Immature natural killer cell (primary cell): ENCODE data around the gene ENOSF1. TPM values are rescaled to one million over a fixed set of nuclear protein-coding genes. Genes with fewer than 3 reads are reported as not detected.
"Not testable (repeated sequence)": the region's sequence is repeated elsewhere in the genome, so short reads cannot be mapped to it uniquely, and the experiment has no call there.

Source experiments
- DNase-seq, 3 donors: peaks; one replicate each; pipeline ENCODE4 v3.0.0; 2022; ENCODE audit warnings: mixed read lengths in 1 of 3
- H3K27ac Mint-ChIP-seq, 6 donors: one replicate each; pipeline ENCODE4 v1.8.0; 2020; ENCODE audit warnings: mixed read lengths in 6 of 6, mild to moderate bottlenecking in 5 of 6, inconsistent platforms in 4 of 6, moderate library complexity in 3 of 6
- H3K27me3 Mint-ChIP-seq, 3 donors: one replicate each; pipeline ENCODE4 v1.8.0; 2020 to 2021; ENCODE audit warnings: low read depth in 3 of 3, mild to moderate bottlenecking in 3 of 3, mixed read lengths in 3 of 3, moderate library complexity in 3 of 3, inconsistent platforms in 1 of 3
- H3K36me3 Mint-ChIP-seq, 3 donors: one replicate each; pipeline ENCODE4 v1.8.0; 2020; ENCODE audit warnings: mixed read lengths in 3 of 3, inconsistent platforms in 2 of 3, mild to moderate bottlenecking in 2 of 3
- H3K4me1 Mint-ChIP-seq, 2 donors: one replicate each; pipeline ENCODE4 v1.8.0; 2020; ENCODE audit warnings: inconsistent platforms in 2 of 2, mild to moderate bottlenecking in 2 of 2, mixed read lengths in 2 of 2, moderate library complexity in 1 of 2
- H3K4me3 Mint-ChIP-seq, 5 donors: one replicate each; pipeline ENCODE4 v1.8.0; 2020; ENCODE audit warnings: mild to moderate bottlenecking in 5 of 5, mixed read lengths in 5 of 5, inconsistent platforms in 3 of 5, moderate library complexity in 3 of 5
- H3K9me3 Mint-ChIP-seq, 6 donors: one replicate each; pipeline ENCODE4 v1.8.0; 2020; ENCODE audit warnings: mild to moderate bottlenecking in 6 of 6, mixed read lengths in 6 of 6, inconsistent platforms in 4 of 6, moderate library complexity in 3 of 6
- polyA plus RNA-seq, 3 donors: library from polyadenylated mRNA; unstranded; fragments of 300-500 nt; fragmentation: Illumina TruSeq; gene quantifications; one replicate each; pipeline ENCODE4 v1.2.3, GENCODE V29; 2021

ENOSF1 gene
- polyA plus RNA-seq, 3 donors from 2014 or later, result 1.9 to 8.0 (median 4.3) TPM

GRCh38 chr18:693466-694187, 18.8 kb downstream of the ENOSF1 start:
- DNase-seq, result no peak
- Mint-ChIP-seq H3K4me1 (peaks cover 0 to 2% of the 10 kb centered on the region in 2 donors), H3K4me3 (no peak overlapping the region), H3K27me3 (peaks cover 0 to 2% (median 0%) of the 10 kb centered on the region in 3 donors), H3K36me3 (peaks cover 0 to 17% (median 0%) of the 10 kb centered on the region in 3 donors), H3K27ac (peak overlapping the region in 2 of 6 donors; percentile 27 to 40), H3K9me3 (no peaks in the 10 kb centered on the region)

- Mint-ChIP-seq H3K9me3 (no peaks in the 10 kb centered on the region), H3K4me1 (peaks cover 0 to 2% of the 10 kb centered on the region in 2 donors), H3K36me3 (peaks cover 0 to 17% (median 0%) of the 10 kb centered on the region in 3 donors), H3K4me3 (no peak overlapping the region), H3K27me3 (peaks cover 0 to 2% (median 0%) of the 10 kb centered on the region in 3 donors), H3K27ac (peak overlapping the region in 1 of 6 donors; percentile 27)
- no peak for DNase-seq
Observed at GRCh38 chr18:692824-693223, 19.6 kb downstream of the ENOSF1 start.

GRCh38 chr18:688323-688722, 24.1 kb downstream of the ENOSF1 start:
- DNase-seq, result no peak
- peaks cover 0 to 2% (median 0%) of the 10 kb centered on the region in 3 donors for H3K27me3 Mint-ChIP-seq
- H3K9me3 Mint-ChIP-seq, result no peaks in the 10 kb centered on the region
- H3K4me1 Mint-ChIP-seq, result peaks cover 0 to 2% of the 10 kb centered on the region in 2 donors
- peaks cover 3 to 20% (median 19%) of the 10 kb centered on the region in 3 donors for H3K36me3 Mint-ChIP-seq
- H3K4me3 Mint-ChIP-seq, result no peak overlapping the region
- no peak overlapping the region for H3K27ac Mint-ChIP-seq

GRCh38 chr18:686339-687111, 25.9 kb downstream of the ENOSF1 start:
- DNase-seq, result no peak
- Mint-ChIP-seq H3K9me3 (no peaks in the 10 kb centered on the region), H3K27ac (peak overlapping the region in 2 of 6 donors; percentile 11 to 45), H3K4me3 (no peak overlapping the region), H3K36me3 (peaks cover 8 to 26% (median 24%) of the 10 kb centered on the region in 3 donors), H3K27me3 (peaks cover 0 to 3% (median 0%) of the 10 kb centered on the region in 3 donors), H3K4me1 (peaks cover 9% of the 10 kb centered on the region in 2 donors)

- Mint-ChIP-seq H3K4me1 (peaks cover 10% of the 10 kb centered on the region in 2 donors), H3K4me3 (no peak overlapping the region), H3K27me3 (peaks cover 0 to 2% (median 0%) of the 10 kb centered on the region in 3 donors), H3K9me3 (no peaks in the 10 kb centered on the region), H3K27ac (no peak overlapping the region), H3K36me3 (peaks cover 9 to 28% (median 26%) of the 10 kb centered on the region in 3 donors)
- no peak for DNase-seq
Observed at GRCh38 chr18:685438-685837, 27.0 kb downstream of the ENOSF1 start.

DNA sequence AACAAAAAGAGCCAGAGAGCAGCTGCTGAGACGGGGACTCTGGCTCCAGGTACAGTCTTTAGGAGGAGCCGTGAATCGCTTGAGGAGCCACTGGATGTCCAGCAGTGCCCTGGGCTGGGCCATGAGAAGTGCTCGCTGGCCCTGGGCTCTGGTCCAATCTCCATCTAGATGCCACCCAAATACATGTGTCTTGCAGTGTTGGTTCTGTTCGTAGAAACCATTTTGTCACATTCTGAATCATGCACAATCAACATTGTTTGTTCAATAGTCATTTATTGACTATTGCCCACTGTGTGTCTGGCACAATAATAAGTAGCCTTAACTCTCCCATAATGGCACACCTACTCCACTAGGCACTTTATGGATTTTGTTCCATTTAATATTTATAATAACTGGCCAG, 28.9 kb downstream of the ENOSF1 start:
- H3K4me3 Mint-ChIP-seq, result no peak overlapping the region
- peaks cover 0 to 2% (median 2%) of the 10 kb centered on the region in 3 donors for H3K27me3 Mint-ChIP-seq
- peaks cover 10% of the 10 kb centered on the region in 2 donors for H3K4me1 Mint-ChIP-seq
- no peak for DNase-seq
- peaks cover 9 to 37% (median 32%) of the 10 kb centered on the region in 3 donors for H3K36me3 Mint-ChIP-seq
- no peaks in the 10 kb centered on the region for H3K9me3 Mint-ChIP-seq
- no peak overlapping the region for H3K27ac Mint-ChIP-seq

DNA sequence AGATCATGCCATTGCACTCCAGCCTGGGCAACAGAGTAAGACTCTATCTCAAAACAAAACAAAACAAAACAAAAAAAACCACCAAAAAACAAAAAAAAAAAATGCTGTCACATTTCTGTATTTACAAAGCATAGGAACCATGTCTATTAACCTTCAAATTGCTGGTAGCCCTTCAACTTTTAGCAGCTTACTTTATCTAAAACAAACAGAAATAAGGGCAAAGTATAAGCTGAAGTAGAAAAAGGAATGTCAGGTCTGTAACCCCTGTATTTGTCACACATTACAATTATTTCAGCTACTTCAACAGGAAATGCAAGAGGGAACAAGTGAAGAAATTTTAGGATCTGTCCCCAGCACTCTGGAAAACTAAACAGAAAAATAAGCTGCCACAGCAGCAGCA, 29.6 kb downstream of the ENOSF1 start:
- Mint-ChIP-seq H3K36me3 (peaks cover 9 to 37% (median 32%) of the 10 kb centered on the region in 3 donors), H3K27ac (no peak overlapping the region)

DNA sequence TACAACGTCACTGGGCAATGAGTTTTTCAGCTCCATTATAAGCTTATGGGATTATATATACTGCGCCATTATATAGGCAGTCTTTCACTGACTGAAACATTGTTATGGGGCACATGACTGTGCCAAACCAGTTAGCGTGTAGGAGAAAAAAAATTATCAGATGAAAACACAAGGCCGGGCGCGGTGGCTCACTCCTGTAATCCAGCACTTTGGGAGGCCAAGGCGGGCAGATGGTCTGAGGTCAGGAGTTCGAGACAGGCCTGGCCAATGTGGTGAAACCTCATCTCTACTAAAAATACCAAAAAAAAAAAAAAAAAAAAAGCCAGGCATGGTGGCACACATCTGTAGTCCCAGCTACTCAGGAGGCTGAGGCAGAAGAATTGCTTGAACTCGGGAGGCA, 30.0 kb downstream of the ENOSF1 start:
- H3K9me3 Mint-ChIP-seq, DNase-seq, H3K27me3 Mint-ChIP-seq: not testable (repeated sequence)
- peaks cover 9 to 35% (median 32%) of the 10 kb centered on the region in 3 donors for H3K36me3 Mint-ChIP-seq
- peak overlapping the region in 1 of 5 donors; percentile 39 for H3K4me3 Mint-ChIP-seq
- peak overlapping the region in 3 of 6 donors; percentile 50 to 70 (median 53) for H3K27ac Mint-ChIP-seq
- peaks cover 10% of the 10 kb centered on the region in 2 donors for H3K4me1 Mint-ChIP-seq

More for the DNA sequence above, 29.6 kb downstream of the ENOSF1 start:
- Mint-ChIP-seq H3K4me1 (peaks cover 10% of the 10 kb centered on the region in 2 donors), H3K27me3 (peaks cover 0 to 2% (median 2%) of the 10 kb centered on the region in 3 donors), H3K4me3 (no peak overlapping the region), H3K9me3 (no peaks in the 10 kb centered on the region)
- DNase-seq, result no peak

DNA sequence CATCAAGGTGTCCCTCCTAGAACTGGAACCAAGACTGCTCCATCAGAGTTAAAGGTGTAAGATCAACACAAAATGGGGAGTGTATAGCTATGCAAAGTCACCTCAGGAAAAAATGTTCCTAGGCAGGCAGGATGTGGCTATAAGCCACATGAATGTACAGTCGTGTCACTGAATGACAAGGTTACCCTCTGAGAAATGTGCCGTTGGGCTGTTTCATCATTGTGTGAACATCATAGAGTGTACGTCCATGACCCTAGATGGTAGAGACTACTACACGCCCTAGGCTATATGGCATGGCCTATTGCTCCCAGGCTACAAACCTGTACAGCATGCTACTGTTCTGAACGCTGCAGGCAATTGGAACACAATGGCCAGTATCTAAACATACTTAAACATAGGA, 30.4 kb downstream of the ENOSF1 start:
- Mint-ChIP-seq H3K4me3 (peak overlapping the region in 2 of 5 donors; percentile 26 to 39), H3K4me1 (peaks cover 10% of the 10 kb centered on the region in 2 donors), H3K27me3 (peaks cover 0 to 2% (median 2%) of the 10 kb centered on the region in 3 donors), H3K9me3 (no peaks in the 10 kb centered on the region), H3K36me3 (peaks cover 9 to 36% (median 32%) of the 10 kb centered on the region in 3 donors), H3K27ac (peak overlapping the region; percentile 48 to 80 (median 62))
- DNase-seq, result peak; percentile 21 to 34 (median 27)

DNA sequence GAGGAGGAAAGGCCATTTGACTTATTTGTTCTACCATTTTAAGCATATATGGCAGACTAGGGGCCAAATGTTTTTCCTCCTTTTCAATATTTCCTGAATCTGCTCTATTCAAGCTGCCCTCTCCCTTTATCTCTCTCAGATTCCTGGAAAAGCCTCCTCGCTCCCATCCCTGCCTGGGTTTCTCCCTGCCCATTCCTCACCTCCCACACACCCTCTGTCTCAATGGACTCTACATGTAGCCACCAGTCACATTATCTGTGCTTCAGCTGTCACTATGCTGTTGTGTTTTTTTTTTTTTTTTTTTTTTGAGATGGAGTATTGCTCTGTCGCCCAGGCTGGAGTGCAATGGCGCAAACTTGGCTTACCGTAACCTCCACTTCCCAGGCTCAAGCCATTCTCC, 32.0 kb downstream of the ENOSF1 start:
- peaks cover 10 to 33% (median 21%) of the 10 kb centered on the region in 3 donors for H3K36me3 Mint-ChIP-seq
- H3K4me3 Mint-ChIP-seq, result no peak overlapping the region
- DNase-seq, result no peak
- H3K4me1 Mint-ChIP-seq, result peaks cover 10% of the 10 kb centered on the region in 2 donors
- peak overlapping the region in 1 of 6 donors; percentile 30 for H3K27ac Mint-ChIP-seq
- peaks cover 0 to 2% (median 2%) of the 10 kb centered on the region in 3 donors for H3K27me3 Mint-ChIP-seq
- H3K9me3 Mint-ChIP-seq, result no peaks in the 10 kb centered on the region

DNA sequence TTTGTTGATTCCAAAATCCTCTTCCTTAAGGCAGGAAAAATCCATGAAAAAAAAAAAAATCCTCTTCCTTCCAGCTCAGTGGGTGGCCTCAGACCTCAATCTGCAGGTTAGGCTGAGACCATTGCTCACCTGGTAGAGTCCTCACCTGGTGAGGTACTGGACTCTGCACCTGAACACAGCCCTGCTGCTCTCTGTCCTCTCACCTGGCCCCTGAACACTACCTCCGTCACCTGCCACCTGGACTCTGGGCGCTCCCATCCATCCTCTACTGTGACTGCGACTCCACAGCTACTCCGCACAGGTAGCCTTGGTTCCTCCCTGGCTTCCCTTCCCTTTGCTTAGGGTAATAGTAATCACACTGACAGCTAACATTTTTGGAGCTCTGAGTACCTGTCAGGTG, 32.9 kb downstream of the ENOSF1 start:
- peak overlapping the region in 3 of 6 donors; percentile 18 to 78 (median 58) for H3K27ac Mint-ChIP-seq
- peaks cover 10 to 31% (median 23%) of the 10 kb centered on the region in 3 donors for H3K36me3 Mint-ChIP-seq
- H3K27me3 Mint-ChIP-seq, result peaks cover 0 to 2% (median 2%) of the 10 kb centered on the region in 3 donors
- no peak for DNase-seq
- H3K4me3 Mint-ChIP-seq, result no peak overlapping the region
- peaks cover 10% of the 10 kb centered on the region in 2 donors for H3K4me1 Mint-ChIP-seq
- no peaks in the 10 kb centered on the region for H3K9me3 Mint-ChIP-seq

GRCh38 chr18:678482-679182, 33.8 kb downstream of the ENOSF1 start:
- peaks cover 10% of the 10 kb centered on the region in 2 donors for H3K4me1 Mint-ChIP-seq
- H3K36me3 Mint-ChIP-seq, result peaks cover 10 to 30% (median 23%) of the 10 kb centered on the region in 3 donors
- no peak for DNase-seq
- no peaks in the 10 kb centered on the region for H3K9me3 Mint-ChIP-seq
- peaks cover 0 to 2% (median 2%) of the 10 kb centered on the region in 3 donors for H3K27me3 Mint-ChIP-seq
- H3K4me3 Mint-ChIP-seq, result no peak overlapping the region
- H3K27ac Mint-ChIP-seq, result no peak overlapping the region

- H3K9me3 Mint-ChIP-seq, result no peaks in the 10 kb centered on the region
- H3K27me3 Mint-ChIP-seq, result peaks cover 0 to 2% (median 2%) of the 10 kb centered on the region in 3 donors
- H3K4me3 Mint-ChIP-seq, result no peak overlapping the region
- peaks cover 10 to 28% (median 23%) of the 10 kb centered on the region in 3 donors for H3K36me3 Mint-ChIP-seq
- no peak for DNase-seq
- H3K27ac Mint-ChIP-seq, result no peak overlapping the region
- peaks cover 10% of the 10 kb centered on the region in 2 donors for H3K4me1 Mint-ChIP-seq
Observed at GRCh38 chr18:677951-678381, 34.5 kb downstream of the ENOSF1 start.
